ENCODE measurements around the gene CXCR1. TPM values are rescaled to one million over a fixed set of nuclear protein-coding genes. Genes with fewer than 3 reads are reported as not detected.
"Not testable (repeated sequence)": the region's sequence is repeated elsewhere in the genome, so short reads cannot be mapped to it uniquely, and the experiment has no call there.

CXCR1 gene
- total RNA-seq (ENCODE audit: insufficient read depth, low replicate concordance), result 2.9 TPM

GRCh38 chr2:218166791-218167190 is at the start of gene CXCR1:
TSS of gene CXCR1 (minus strand) at chr2:218166962. CDS start at chr2:218165211, 1,751 bp downstream.
- no peak for DNase-seq (ENCODE audit: low spot score)

DNA sequence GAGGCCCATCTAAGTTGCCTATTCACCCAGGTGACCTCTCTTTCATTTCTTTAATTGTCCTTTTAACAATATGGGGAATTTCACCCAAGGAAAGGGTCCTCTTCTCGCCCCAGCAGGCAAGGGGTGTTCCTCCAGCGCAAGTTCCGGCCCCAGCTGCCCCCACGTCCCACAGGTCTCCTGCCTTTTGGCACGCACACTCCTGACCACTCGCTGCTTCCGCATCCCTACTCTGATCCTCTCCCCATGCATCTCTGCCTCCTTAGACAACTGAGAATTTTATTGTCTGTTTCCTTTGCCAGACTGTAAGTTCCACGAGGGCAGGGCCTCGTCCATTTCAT is 49.5 kb upstream of the CXCR1 start:
- DNase-seq (ENCODE audit: low spot score), result no peak

DNA sequence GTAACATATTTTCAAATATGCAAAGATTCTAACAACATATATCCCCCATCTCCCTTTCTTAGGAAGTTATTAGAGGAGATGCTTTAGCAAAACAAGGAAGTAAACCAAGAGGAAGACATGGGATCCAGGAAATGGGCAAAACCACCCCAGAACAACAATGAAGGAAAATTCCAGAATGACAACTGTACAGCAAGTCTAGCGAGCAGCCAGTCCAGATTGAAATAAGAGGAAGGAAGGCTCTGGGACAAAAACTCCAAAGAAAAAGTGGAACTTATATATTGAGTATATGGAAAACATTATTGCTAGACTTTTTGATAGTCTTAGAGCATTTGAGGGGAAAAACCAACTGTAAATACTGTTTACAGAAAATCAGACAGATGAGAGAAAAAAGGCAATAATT is 47.4 kb upstream of the CXCR1 start:
- no peak for DNase-seq (ENCODE audit: low spot score)

GRCh38 chr2:218209078-218209477 is 42.3 kb upstream of the CXCR1 start:
- DNase-seq (ENCODE audit: low spot score), result no peak

DNA sequence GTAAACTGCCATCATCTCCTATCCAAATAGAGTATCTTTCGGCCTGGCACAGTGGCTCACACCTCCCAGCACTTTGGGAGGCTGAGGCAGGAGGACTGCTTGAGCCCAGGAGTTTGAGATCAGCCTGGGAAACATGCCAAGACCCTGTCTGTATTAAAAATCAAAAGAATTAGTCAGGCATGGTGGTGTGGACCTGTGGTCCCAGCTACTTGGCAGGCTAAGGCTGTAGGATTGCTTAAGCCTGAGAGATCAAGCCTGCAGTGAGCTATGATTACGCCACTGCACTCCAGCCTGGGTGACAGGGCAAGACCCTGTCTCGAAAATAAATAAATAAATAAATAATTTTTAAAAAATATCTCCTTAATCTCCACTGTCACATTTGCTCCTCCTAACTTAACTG is 35.5 kb upstream of the CXCR1 start:
- DNase-seq (ENCODE audit: low spot score), result no peak

DNA sequence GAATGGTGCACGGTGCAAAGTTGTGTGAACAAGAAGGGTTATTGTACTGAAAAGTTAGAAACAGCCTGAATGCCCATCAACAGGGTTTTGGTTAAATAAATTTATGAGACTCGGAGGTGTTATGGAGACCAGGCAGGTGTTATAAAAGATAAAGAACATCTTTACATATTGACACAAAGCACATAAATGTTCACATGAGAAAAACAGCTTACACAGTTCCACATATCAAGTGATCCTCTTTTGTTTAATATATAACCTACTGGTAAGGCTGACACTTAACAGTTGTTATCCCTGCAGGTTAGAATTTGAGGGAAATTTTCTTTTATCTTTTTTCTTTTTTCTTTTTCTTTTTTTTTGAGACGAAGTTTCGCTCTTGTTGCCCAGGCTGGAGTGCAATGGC is 30.2 kb upstream of the CXCR1 start:
- no peak for DNase-seq (ENCODE audit: low spot score)

DNA sequence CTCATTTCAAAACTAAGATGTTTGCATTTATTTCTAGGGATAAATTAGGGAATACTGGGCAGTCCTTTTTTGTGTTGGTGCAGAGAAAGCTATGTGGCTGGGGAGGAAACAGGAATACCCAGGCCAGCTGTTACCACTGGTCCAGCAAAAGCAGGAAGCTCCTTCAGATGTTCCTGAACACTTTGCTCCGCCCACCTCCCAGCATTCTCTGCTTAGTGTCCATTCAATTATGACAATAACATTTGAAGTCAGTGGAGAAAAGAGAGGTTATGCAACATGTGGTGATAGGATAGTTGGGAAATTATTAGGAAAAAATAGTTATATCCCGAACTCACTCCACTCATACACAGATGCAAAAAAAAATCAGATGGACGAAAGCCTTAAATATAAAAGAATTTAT is 28.1 kb upstream of the CXCR1 start:
- DNase-seq (ENCODE audit: low spot score), result no peak

DNA sequence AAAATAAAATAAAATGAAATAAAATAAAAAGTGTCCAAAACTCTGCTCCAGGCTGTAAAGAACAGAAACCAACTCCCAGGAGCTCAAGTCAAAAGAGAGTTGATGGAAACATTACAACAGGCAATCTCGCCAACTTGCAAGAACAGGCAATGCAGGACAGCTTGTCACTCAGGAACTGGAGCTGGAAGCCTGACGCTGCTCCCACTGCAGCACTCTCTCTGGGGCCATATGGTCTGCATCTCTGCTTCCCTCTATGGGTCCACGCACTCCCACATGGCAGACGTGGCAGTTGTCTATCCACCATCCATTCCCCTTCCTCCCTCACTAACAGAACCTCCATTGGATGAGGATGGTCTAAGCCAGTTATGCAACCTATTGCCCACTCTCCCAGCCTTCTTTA is 26.9 kb upstream of the CXCR1 start:
- no peak for DNase-seq (ENCODE audit: low spot score)

GRCh38 chr2:218192902-218193430 is 26.2 kb upstream of the CXCR1 start:
- no peak for DNase-seq (ENCODE audit: low spot score)

GRCh38 chr2:218188528-218188927 is 21.8 kb upstream of the CXCR1 start:
- DNase-seq (ENCODE audit: low spot score), result no peak

DNA sequence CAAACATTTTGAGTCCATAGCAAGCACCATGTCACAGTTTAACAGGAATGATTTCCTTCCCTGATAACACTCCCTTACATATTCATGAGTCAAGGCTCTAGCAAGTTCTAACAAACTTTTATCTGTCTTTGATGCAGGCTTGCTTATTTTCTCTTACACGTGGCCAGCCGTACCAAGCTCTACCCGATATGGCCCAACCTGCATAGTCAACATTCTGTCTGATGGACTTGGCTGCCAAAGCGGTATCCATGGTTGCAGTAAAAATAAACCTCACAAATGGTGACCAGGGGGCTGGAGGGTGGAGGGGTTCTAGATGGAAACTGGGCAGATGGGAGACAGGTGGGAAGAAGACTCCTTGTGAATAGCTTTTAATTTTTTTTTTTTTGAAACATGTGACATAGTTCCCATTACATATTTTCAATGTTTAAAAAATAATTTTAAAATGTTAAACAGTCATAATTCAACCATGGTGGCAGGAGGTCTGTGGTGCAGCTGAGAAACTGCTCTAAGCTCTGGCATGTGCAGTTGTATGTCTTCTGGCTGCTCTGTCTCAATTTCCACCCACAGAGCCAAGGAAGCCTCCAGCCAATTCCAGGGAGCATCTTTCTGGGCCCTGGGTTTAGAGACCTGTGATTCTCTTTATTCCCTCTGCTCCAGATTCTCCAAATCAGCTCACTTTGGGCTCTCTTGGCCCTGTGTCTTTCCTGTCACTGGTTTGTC is 20.7 kb upstream of the CXCR1 start:
- DNase-seq (ENCODE audit: low spot score), result peak; percentile 32

DNA sequence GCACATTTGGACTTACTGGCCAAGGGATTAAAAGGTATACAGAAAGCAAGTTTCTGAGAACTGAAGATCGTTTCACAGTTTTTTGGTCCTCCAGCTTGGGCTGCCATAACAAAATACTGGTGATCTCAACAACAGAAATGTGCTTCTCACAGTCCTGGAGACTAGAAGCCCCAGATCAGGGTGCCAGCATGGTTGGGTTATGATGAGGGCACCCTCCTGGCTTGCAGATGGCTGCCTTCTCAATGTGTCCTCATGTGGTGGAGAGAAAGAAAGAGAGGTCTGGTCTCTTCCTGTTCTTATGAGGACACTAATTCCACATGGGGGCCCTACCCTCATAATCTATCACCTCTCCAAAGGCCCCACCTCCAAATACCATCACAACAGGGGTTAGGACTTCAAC is 20.1 kb upstream of the CXCR1 start:
- no peak for DNase-seq (ENCODE audit: low spot score)

DNA sequence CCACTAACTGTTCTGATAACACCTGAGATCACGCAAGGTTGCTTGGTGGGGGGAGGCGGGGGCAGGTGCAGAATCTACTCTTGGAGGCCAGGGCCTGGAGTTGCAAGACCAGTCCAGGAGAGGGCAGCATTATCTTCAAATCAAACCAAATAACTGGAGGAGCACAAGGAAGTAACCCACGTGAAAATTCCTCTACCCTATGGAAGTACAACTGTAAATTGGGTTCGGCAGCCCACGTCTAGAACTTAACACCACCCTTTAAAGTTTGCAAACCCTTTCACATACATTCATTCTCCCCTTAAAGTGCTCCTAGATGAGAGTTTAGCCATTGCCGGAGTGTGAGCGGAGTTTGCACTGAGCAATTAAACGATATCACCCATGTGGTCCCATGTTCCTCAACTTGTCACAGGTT is 19.6 kb upstream of the CXCR1 start:
- DNase-seq (ENCODE audit: low spot score), result peak; percentile 75

DNA sequence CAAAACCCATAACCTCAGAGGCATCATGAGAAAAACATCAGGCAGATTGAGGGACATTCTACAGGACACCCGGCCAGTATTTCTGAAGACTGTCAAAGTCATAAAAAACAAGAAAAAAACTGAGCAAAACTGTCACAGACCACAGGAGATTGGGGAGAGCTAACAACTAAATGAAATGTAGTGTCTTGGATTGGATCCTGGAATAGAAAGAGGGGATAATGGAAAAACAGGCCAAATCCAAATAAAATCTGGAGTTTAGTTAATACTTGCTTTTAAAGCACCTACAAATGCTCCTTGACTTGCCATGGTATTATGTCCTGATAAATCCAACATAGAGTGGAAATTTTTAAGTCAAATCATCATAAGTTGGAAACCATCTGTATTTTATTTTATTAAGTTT is 17.6 kb upstream of the CXCR1 start:
- DNase-seq (ENCODE audit: low spot score), result no peak

DNA sequence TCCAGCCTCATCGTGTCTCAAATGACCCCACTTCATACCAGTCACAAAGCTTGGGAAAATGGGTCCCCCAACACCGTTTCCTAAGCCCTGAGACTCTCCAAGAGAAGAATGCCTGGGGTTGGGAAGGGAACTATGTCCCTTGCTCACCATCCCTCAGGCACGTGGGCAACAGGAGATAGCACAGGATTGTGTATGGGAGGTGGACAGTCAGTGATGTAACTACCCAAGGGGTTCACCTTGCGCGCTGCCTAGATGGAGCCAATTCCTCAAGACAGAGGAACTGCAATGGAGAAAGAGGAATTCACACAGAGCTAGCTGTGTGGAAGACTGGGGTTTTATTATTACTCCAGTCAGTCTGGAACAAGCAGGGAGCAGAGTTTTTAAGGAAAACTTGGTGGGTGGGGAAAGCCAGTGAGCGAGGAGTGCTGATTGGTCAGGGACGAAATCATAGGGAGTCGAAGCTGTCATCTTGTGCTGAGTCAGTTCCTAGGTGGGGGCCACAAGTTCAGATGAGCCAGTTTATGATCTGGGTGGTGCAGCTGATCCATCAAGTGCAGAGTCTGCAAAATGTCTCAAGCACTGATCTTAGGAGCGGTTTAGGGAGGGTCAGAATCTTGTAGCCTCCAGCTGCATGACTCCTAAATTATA is 13.8 kb upstream of the CXCR1 start:
- peak; percentile 89 for DNase-seq (ENCODE audit: low spot score)

DNA sequence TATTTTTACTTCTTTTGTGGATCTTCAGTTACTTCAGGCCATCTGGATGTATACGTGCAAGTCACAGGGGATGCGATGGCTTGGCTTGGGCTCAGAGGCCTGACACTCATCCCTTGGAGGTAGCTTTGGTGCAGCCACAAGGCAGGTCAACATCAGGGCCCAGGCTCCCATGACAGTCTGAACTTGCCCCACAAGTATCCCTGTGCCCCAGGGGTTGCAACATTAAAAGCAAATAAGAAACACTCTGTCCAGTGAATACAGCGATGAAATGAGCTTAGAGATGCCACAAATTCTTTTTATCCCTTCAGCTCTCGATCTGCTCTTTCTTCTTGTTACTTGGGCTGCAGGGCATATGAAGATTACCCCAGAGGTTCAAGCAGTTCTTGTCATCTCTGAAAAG is 13.0 kb upstream of the CXCR1 start:
- DNase-seq (ENCODE audit: low spot score), result no peak

GRCh38 chr2:218172845-218173244 is 6.1 kb upstream of the CXCR1 start:
- no peak for DNase-seq (ENCODE audit: low spot score)

- not testable (repeated sequence) for DNase-seq (ENCODE audit: low spot score)
Measured at GRCh38 chr2:218171744-218172143, 5.0 kb upstream of the CXCR1 start.

GRCh38 chr2:218169757-218170546 is 3.2 kb upstream of the CXCR1 start:
- no peak for DNase-seq (ENCODE audit: low spot score)

GRCh38 chr2:218168635-218169462 is 2.1 kb upstream of the CXCR1 start:
- DNase-seq (ENCODE audit: low spot score), result peak; percentile 49

GRCh38 chr2:218168016-218168415 is 1.3 kb upstream of the CXCR1 start:
- DNase-seq (ENCODE audit: low spot score), result no peak

DNA sequence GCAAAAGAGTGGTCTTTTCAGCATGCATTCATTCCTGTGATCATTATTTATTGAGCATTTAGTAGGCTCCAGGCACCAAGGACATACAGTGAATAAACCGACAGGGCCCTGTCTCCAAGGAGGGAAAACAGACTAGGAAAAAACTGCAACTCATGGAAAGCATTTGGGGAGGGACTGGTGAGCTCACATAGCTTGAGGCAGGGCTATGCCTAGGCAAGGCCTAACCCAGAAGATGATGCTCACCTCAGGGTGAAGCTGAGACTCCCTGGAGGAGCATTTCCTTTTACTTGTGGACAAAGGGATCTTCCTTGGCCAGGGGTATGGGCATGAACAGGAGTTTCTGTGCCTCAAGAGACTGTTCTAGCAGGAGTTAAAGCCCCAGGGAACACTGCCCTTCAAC is 3.9 kb downstream of the CXCR1 start:
- DNase-seq (ENCODE audit: low spot score), result no peak

All from umbilical cord (tissue), 2 donors.